HG03575 (cell line): ENCODE data around the gene CLPSL1.

Source experiments
- ATAC-seq: cut with Tn5 transposase; IDR thresholded peaks from one replicate; pipeline ENCODE4 v1.9.1; 2021; ENCODE audit not compliant: unreplicated experiment, insufficient number of reproducible peaks, low FRiP score; ENCODE audit errors: extremely low read depth

Gene CLPSL1

DNA sequence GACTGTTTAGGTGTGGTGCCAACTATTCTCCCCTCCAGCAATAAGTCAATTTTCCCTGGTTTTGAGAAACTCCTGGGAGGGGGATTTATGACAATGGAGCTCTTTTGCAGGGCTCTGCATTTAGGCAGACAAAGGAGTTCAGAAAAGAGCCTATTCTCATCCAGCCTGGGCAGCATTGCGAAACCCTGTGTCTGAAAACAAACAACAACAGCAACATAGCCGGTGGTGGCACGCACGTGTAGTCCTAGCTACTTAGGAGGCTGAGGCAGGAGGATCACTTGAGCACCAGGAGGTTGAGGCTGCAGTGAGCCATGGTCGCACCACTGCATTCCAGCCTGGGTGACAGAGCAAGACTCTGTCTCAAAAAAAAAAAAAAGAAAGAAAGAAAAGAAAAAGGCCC is 9.9 kb downstream of the CLPSL1 start:
- no peak for ATAC-seq

DNA sequence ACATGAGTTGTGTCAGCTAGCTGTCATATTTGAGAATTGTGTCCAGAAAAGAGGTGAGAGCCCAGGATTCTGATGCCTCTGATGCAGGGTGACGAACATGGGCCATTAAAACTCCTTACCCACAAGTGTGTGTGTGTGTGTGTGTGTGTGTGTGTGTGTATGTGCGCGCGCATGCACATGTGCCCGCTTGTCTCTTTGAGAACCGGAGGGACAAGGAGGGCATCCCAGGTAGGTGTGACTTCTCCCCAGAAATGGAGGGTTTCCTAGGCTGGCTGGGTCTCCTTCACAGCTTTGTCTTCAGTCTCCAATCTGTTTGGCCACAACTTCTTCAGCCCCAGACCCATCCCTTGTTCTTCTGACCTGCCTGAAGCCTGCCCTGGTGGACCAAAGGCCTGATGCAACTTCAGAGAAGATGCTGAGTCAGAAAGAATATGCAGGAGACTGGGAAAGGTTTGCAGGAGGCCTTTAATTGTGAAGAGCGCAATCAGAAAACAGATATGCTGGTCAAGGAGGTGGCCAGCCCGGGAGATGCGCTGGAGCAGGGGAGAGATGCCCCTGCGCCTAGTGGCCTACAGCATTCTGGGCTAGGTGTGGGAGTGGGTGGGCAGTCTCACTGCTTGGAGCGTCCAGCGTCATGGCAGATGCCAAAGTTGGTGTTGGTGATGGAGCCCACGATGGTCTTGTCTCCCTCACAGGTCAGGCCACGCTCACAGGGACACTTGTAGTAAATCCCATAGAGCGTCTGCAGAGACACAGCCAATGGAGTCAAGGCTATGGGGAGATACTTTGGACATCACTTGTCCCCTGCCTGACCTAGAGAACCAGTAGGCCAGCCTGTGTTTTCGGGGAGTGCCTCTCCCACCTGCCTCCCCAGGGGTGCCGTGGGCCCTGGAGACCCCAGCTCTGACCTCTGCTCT is 14.0 kb downstream of the CLPSL1 start:
- ATAC-seq: no peak

DNA sequence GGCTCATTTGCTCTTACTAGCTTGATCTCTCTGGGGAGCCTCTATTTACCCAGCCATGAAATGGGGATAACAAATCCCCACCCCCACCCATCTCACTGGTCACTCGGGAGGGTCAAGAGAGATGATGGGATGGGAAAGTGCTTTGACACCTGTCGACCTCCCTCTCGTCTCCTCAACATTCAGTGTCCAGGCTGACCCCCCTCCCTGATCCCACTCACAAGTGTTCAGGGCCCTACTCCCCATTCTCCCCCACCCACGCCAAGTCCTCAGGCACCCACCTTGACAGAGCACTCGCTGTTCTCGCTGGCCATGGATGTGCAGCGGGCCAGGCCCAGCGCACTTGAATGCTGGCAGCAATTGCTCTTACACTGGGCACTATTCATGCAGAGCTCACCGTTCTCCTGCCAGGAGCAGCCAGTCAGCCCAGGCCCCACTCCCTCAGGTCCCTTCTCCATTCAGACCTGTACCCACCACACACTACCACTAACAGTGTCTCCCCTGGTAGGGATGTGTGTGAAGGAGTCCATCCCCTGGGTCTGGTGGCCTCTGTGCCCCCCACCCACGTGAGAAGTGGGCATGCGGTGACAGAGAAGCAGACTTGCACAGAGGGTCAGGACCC is 14.7 kb downstream of the CLPSL1 start:
- no peak for ATAC-seq

DNA sequence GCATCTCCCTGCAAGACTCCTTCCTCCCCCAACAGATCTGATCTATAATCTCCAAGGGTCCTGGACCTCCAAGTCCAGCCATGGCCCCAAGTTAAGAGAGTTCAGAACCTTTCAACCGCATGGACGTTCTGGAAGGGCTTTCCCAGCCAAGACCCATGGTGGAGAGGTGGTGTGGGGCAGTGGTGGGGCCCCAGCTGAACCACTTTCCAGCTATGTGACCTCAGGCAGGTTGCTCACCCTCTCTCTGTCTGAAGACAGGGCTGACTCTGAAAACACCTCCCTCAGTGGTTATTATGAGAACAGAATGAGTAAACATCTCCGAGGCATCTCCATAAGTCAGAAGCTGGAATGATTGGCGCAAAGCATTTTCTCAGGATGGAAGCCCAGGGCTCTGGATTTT is 15.4 kb downstream of the CLPSL1 start:
- no peak for ATAC-seq

DNA sequence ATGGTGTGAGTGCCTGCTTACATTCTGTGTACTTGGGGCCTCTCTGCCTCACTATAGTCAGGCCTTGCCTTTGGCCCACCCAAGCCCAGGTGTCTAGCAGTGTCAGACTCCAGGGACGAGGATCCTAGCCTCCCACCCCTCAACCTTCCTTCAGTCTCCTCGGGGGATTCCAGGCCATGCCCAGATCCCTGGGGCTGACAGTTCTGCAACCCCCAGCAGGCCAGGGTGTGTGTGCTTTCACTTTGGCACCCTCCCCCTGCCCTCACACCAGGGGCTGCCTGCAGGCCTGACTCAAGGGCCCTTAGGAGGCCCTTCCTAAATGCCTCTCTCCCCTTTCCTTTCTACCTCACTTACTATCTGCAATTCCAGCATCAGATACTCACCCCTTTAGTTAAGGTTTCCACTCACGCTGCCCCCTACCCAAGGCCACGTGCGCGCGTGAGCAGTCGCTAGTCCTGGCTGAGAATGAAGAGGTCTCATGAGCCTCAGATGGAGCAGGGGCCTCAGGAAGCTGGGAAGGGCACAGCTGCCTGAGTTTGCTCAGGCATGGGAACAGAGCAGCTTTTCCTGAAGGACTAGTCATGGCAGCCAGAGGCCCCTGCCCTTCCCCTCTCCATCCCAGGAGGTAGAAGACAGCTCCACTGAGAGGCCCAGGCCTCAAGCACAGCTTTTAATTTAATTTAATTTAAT is 17.2 kb downstream of the CLPSL1 start:
- ATAC-seq: no peak

DNA sequence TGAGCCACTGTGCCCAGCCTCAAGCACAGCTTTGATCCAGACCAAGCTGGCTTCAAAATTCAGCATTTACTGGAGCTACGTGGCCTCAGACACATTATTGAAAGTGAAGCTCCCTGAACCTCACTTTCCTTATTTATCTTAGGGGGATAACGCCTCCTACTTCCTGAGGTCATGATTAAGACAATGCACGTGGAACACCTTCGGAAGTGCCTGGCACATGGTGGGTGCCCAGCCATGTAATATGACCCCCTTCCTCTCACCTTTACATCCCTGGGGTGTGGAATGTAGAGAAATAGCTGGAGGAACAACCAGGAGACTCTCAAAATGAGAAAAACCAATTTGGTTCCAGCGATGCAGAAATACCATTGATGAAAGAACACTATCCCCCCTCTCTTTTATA is 17.9 kb downstream of the CLPSL1 start:
- ATAC-seq: no peak

DNA sequence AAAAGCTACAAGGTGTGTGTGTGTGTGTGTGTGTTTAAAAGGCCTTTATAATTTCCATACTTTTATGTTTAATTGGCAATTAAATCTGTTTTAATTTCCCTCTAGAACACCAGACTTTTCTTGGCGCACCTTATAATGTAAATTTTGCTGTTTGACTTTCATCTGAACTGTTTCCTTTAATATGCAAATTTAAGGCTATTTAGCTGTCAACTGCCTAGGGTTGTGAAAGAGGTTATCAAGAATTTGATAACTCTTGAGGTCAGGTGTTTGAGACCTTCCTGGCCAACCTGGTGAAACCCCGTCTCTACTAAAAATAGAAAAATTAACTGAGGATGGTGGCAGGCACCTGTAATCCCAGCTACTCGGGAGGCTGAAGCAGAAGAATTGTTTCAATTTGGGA is 20.3 kb downstream of the CLPSL1 start:
- no peak for ATAC-seq

DNA sequence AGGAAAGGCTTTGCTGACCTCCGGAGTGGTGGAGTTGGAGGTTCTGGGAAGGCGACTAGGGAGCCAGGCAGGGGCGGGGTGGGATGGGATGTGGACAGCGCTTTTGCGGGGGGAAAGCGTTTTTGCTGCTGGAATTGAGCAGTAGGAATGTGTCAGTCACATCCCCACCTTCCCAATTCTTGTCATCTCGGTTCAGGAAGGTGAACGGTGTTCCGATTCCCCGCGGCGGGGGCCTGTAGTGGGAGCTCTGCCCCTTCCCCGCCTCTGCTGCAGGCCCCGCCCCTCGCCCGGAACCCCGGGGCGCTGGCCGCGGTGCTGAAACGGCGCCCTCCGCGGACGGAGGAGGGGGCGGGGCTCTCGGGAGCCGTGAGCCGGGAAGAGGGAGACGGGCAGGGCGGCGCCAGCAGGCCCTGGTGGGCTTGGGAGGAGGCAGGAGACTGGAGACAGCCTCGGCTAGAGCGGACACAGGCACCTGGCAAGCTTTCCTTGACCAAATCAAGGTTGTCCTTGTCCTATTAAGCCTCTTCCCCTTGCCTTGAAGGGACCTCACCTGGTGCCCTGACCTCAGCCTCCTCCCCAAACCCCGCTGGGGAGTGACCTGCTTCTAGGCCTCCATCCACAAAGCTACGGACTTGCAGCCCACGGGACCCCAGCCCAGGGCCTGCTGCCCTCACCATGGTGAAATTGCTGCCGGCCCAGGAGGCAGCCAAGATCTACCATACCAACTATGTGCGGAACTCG is 24.3 kb downstream of the CLPSL1 start, which contains the start of gene LHFPL5:
LHFPL5 (plus strand) TSS at position 357 of the 741 bp plus-strand sequence; CDS start at position 676, 319 bp downstream.
- ATAC-seq: no peak

DNA sequence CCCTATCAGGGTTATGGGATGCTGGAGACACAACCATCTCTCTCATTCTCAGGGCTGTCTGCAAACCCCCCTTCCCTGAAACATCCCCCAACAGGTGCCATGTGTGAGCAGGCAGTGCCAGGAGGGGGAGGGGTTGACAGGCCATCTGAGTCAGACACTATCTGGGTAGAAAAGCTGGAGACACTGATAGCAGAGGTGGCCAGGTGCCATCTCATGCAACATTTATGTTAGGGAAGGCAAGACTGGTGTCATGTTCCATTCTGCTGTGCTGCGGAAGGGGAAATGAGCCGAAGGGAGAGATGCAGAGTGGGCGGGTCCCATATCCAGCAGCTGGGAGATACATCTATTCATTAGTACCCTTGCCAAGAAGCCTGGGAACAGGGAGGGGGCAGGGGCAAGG is 27.9 kb downstream of the CLPSL1 start:
- no peak for ATAC-seq

DNA sequence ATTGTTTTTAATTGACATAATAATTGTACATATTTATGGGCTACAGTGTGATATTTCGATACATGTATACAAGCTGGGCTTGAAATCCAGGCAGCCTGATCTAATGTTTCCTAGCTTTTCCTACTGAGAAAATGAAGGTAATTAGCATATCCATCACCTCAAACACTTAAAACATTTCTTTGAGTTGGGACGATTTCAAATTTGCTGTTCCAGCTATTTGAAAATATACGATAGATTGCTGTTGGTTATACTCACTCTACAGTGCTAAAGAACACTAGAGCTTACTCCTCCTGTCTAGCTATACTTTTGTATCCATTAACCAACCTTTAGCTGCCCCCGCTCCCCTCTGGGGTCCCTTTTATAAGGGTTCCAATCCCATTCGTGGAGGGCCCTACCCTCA is 29.0 kb downstream of the CLPSL1 start:
- no peak for ATAC-seq

DNA sequence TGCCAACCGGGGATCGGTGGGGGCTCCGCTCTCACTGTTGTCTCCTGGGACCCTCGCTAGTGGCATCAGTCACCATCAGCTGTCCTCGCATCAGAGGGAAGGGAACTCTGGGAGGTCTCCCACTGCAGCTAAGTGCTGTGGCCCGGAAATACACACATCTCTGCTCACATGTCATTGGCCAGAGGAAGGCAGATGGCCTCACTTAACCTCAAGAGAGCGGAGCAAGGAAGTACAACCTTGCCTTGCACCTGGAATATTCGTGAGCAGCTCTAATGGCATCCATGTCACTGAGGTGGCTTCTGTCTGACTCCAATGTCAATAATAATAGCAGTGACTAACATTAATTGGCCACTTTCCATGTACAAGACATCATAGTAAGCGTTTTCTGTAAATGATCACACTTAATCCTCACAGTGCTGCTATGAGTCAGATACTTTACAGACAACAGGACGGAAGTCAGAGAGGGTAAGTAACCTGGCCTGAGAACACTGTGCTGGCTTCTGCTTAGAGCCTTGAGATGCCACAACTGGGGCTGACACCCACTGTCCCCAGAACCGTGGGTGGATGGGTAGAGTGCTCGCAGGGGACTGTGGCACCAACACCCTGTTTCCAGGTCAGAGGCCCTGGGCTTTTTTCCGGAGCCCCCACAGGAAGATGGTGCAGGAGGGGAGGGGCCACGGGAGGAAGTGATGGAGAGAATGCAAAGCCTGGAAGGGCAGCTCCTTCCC is 30.3 kb downstream of the CLPSL1 start:
- no peak for ATAC-seq

DNA sequence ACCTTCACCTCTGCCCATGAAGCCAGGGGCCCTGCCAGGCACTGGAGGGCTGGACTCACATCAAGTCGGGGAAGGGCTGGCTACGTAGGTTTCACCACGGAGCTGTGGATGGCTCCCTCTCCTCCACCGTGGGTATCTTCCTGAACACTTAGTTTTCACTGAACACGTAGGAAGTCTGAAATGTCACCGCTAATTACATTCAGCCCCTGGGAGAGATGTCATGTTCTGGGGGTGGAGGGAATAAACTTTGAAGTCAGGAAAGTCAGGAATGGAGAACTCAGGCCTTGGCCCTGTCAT is 30.8 kb downstream of the CLPSL1 start:
- ATAC-seq: no peak

DNA sequence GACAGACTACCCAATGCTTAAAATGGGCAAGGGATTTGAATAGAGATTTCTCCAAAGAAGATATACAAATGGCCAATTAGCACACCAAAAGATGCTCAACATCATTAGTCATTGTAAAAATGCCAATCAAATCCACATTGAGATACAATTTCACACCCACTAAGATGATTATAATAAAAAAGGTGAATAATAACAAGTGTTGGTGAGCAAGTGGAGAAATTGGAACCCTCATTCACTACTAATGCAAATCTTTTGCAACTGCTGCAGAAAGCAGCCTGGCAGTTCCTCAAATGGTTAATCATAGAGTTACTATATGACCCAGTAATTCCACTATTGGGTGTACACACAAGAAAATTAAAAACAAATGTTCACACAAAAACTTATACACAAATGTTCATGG is 36.7 kb downstream of the CLPSL1 start:
- no peak for ATAC-seq

DNA sequence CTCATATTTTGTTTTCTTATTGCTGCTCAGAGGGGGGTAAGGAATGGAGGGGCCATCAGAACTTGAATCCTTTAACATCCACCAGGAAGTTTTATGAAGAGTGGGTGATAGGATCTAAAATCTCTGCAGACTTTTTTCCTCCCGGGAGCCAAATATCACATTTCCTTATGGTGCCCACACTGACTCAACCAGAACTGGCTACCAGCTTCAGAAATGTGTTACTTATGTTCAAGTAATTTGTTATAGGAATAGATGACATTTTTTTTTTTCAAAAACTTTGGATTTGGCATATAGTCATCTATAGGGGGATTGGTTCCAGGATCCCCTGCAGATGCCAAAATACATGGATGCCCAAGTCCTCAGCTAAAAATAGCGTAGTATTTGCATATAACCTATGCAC is 42.8 kb downstream of the CLPSL1 start:
- no peak for ATAC-seq

DNA sequence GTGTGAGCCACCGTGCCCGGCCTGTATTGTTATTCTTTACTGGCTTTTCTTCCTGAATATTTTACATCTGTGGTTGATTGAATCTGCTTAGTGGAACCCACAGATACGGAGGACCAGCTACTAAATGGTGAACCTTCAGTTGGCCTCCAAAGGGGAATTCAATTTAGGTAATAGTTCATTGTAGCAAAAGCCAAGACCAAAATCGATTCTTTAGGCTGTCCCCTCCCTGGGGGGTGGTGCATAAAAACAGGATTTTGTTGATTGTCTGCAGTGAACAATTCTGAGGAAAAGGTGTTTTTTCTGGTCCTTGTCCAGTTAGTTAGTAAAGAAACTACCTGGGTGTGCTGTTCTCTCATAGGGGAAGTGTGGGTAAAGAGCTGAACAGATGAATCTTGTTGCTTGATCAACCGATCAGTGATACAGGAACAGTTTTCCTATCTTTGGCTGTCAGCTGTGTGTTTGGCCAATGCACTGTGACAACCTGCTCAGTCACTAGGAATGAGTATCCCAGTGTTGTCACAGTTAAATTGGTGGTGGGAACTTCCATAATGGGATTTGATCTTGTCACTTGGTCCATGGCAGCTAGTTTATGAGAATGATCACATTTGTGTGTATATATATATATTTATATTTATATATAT is 43.9 kb downstream of the CLPSL1 start:
- no peak for ATAC-seq

DNA sequence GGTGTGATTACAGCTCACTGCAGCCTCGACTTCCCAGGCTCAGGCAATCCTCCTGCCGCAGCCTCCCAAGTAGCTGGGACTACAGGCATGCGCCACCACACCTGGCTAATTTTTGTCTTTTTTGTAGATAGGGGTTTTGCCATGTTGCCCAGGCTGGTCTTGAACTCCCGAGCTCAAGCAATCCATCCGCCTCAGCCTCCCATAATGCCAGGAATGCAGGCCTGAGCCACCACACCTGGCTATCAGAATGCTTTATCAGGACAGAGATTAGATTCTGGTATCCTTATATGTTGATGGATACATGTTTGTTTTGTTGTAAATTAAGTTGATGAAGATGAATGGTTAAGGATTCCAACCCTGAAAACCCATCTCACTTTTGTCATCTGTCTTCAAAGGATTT is 48.5 kb downstream of the CLPSL1 start:
- no peak for ATAC-seq

DNA sequence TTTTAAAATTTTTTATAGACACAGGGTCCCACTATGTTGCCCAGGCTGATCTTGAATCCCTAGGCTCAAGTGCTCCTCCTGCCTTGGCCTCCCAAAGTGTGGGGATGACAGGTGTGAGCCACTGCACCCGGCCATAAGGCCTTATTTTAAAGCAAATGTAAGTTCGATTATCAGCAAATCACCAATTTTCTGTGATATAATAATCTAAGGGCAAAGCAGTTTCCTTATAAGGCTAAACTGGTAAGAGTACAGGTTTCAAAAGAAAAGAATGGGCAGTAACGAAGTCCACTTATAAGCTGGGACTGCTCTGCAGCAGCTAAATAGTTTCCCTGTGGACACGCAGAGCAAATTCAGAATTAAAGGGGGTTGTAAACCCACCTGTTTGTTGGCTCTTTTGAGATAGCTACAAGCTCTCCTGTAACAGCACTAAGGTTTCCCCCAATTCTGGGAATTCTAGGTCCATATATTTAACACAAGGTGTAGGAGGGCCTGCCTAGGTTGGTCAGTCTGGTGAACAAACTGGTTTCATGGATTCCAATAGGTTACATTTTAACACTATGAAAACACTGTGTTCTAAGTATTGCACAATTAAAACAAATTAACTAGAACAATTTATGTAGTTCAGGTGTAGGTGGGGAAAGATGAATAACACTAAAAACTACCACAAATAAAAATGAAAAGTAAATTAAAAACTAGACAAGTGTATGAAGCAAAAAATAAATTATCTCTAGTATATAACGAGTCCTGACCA is 50.6 kb downstream of the CLPSL1 start:
- no peak for ATAC-seq

DNA sequence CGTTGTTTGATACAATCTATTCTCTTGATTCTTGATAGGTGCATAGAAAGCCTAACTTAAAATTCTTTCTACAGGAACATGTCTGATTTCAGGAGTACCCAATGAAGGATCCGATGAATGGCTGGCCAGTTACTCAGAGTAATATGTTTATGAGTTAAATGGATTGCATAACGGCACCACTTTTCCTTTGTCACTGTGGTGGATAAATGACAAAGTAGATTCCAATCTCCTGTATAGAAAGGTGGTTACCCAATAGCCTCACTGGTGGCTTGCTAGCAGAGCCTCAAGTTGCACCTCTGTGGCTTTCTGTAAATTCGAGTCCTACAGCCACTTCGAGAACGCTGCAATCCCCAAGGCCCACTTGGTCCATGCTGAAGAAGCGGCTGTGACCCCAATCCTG is 52.7 kb downstream of the CLPSL1 start:
- no peak for ATAC-seq
